ENCODE data around the gene SLC7A7. TPM values are rescaled to one million over a fixed set of nuclear protein-coding genes. Genes with fewer than 3 reads are reported as not detected.

Gene SLC7A7
- total RNA-seq, 1 experiment from 2014 or later: 0.13 TPM

DNA sequence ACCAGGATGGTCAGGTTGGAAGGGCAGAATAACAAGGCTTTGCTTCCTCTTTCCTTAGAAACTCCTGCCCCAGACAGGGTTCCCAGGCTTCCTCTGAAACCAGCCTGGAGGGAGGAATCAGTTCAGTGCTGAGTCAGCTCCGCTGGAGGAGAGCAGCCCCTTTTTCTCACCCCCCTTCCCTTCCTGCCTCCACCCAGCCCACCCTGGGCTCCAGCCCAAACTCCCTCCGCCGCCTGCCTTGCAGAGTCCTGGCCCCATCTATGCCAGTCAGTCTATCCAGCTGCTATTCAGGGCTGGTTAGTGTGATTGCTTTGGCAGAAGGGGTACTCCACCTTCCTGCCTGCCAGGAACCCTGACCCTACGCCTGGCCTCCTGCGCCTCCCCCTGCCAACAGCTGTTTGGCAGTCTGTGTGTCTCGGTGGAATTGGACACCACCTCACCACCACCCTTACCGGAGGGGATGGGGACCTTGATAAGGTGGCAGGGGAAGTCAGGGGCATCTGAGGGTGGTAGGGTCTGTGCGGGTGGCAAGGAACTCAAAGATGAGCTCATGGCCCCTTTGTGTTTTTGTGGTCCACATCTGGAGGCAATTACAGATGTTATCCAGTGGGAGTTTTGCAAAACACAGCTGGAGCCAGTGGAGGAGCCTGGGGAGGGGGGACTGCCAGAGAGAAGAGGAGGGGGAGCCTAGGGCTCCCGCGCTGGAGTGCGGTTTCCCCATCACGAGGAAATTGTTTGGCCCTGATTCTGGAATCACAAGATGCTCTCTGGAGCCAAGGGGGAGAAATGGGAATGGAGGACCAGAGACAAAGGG lies 33.3 kb upstream of the SLC7A7 start:
- Histone ChIP-seq H3K4me1 (replicated peaks) (peaks cover 40% of the 10 kb centered on the region), H3K27me3 (replicated peaks) (no peaks in the 10 kb centered on the region), H3K9me3 (replicated peaks) (no peaks in the 10 kb centered on the region), H3K27ac (no peak overlapping the region), H3K36me3 (peaks cover 32% of the 10 kb centered on the region), H3K4me3 (no peak overlapping the region)
- DNase-seq (ENCODE audit: low read depth in 1 of 2, low spot score in 2 of 2): peak in 1 of 2 experiments; percentile 20

DNA sequence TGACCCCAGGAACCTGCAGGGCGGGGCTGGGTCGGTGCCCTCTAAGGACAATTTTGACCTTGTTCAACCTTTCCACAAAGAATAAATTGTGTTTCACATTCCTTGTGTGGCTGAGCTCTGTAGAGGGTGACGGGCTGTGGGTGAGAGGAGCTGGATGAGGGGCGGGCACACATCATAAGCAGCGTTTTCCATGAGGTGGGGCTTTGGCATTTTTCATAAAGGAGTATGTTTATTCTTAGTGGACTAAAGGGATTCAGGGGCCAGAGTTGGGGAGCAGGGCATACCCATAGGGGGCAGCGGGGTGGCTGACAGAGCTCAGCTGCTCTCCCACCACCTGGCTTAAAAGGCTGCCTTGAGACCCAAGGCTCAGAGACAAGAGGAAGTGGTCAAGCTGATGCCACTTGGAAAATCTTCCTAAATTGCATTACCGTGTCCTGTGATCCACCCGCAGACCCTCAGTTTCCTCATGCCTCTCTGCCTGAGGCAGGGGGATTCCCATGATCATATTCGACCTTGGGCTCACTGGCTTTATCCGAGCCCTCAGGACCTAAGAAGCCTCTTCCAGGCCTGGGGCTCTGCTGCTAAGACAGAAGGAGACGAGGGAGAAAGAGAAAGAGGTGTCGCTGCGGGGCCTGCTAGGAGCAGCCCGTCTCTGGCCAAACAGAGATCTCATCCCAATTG lies 32.6 kb upstream of the SLC7A7 start:
- peaks cover 39% of the 10 kb centered on the region for H3K36me3 ChIP-seq
- no peak for DNase-seq (ENCODE audit: low read depth in 1 of 2, low spot score in 2 of 2)
- peaks cover 34% of the 10 kb centered on the region for H3K4me1 ChIP-seq (replicated peaks)
- no peaks in the 10 kb centered on the region for H3K9me3 ChIP-seq (replicated peaks)
- H3K4me3 ChIP-seq: no peak overlapping the region
- no peak overlapping the region for H3K27ac ChIP-seq
- no peaks in the 10 kb centered on the region for H3K27me3 ChIP-seq (replicated peaks)

DNA sequence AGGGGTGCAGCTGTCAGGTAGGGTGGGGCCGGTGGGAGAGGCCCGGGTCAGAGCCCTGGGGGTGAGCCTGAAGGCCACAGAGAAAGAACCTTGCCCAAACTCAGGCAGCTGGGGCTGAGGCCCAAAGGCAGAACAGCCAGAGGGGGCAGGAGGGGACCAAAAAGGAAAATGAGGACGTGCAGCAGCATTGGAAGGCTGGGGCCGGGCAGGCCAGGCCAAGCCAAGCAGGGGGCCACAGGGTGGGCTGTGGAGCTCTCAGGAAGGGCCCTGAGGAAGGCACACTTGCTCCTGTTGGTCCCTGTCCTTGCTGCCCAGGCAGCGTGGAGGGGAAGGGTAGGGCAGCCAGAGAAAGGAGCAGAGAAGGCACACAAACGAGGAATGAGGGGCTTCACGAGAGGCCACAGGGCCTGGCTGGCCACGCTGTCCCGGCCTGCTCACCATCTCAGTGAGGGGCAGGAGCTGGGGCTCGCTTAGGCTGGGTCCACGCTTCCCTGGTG lies 31.6 kb upstream of the SLC7A7 start:
- Histone ChIP-seq H3K4me1 (replicated peaks) (peaks cover 32% of the 10 kb centered on the region), H3K4me3 (no peak overlapping the region), H3K27ac (no peak overlapping the region), H3K36me3 (peaks cover 49% of the 10 kb centered on the region), H3K9me3 (replicated peaks) (no peaks in the 10 kb centered on the region), H3K27me3 (replicated peaks) (no peaks in the 10 kb centered on the region)
- DNase-seq (ENCODE audit: low read depth in 1 of 2, low spot score in 2 of 2): no peak

DNA sequence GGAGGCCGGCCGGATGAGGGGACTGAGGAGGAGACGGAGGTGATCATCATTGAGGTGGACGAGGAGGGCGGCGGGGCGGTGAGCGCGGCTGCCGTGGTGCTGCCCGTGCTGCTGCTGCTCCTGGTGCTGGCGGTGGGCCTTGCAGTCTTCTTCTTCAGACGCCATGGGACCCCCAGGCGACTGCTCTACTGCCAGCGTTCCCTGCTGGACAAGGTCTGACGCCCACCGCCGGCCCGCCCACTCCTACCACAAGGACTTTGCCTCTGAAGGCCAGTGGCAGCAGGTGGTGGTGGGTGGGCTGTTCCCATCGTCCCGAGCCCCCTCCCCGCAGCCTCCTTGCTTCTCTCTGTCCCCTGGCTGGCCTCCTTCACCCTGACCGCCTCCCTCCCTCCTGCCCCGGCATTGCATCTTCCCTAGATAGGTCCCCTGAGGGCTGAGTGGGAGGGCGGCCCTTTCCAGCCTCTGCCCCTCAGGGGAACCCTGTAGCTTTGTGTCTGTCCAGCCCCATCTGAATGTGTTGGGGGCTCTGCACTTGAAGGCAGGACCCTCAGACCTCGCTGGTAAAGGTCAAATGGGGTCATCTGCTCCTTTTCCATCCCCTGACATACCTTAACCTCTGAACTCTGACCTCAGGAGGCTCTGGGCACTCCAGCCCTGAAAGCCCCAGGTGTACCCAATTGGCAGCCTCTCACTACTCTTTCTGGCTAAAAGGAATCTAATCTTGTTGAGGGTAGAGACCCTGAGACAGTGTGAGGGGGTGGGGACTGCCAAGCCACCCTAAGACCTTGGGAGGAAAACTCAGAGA lies 30.8 kb upstream of the SLC7A7 start:
- no peak overlapping the region for H3K27ac ChIP-seq
- DNase-seq (ENCODE audit: low read depth in 1 of 2, low spot score in 2 of 2): no peak
- no peaks in the 10 kb centered on the region for H3K27me3 ChIP-seq (replicated peaks)
- H3K4me1 ChIP-seq (replicated peaks): peaks cover 24% of the 10 kb centered on the region
- peaks cover 57% of the 10 kb centered on the region for H3K36me3 ChIP-seq
- no peaks in the 10 kb centered on the region for H3K9me3 ChIP-seq (replicated peaks)
- H3K4me3 ChIP-seq: no peak overlapping the region

DNA sequence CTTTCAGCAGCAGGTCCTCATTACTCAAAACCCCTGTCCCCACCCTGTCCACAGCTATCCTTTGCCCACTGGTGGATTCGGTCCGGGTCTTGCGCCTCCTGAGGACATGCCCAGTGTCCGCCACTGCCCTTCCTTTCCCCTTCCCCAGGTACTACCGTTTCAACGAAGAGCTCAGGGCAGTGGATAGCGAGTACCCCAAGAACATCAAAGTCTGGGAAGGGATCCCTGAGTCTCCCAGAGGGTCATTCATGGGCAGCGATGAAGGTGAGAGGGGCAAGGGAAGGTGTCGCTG lies 29.8 kb upstream of the SLC7A7 start:
- H3K36me3 ChIP-seq: peaks cover 64% of the 10 kb centered on the region
- H3K9me3 ChIP-seq (replicated peaks): no peaks in the 10 kb centered on the region
- DNase-seq (ENCODE audit: low read depth in 1 of 2, low spot score in 2 of 2): no peak
- H3K4me3 ChIP-seq: no peak overlapping the region
- H3K27me3 ChIP-seq (replicated peaks): no peaks in the 10 kb centered on the region
- H3K4me1 ChIP-seq (replicated peaks): peaks cover 17% of the 10 kb centered on the region
- no peak overlapping the region for H3K27ac ChIP-seq

DNA sequence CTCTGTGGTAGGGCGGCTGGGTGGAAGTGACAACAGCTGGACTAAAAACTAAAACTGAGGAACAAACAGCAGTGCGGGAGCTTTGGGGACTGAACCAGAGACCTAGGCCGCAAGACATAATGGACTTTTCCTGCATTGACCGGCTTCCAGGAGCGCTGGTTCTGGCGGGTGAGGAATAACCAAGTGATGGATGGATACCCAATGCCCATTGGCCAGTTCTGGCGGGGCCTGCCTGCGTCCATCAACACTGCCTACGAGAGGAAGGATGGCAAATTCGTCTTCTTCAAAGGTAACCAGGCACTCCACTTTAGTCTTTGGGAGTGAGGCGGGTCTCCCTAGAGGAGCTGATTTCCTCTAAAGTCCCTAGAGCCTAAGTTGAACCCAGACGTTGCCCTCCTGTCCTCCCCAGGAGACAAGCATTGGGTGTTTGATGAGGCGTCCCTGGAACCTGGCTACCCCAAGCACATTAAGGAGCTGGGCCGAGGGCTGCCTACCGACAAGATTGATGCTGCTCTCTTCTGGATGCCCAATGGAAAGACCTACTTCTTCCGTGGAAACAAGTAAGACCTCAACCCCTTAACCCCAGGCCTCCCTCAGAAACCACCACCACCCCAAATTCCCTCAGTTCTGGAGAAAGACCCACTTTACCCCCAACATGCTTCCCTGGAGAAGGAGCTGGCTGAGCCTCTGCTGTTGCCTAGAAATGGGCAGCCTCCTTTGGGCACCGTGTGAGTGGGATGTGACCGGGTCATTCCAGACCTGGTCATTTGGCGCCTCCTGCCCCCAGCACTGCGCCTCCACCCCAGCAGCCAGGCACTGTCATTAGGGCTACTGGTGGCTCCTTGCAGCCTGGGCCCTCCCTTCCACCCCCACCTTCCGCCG lies 29.2 kb upstream of the SLC7A7 start:
- H3K36me3 ChIP-seq: peaks cover 69% of the 10 kb centered on the region
- no peak overlapping the region for H3K27ac ChIP-seq
- H3K4me1 ChIP-seq (replicated peaks): peaks cover 19% of the 10 kb centered on the region
- H3K9me3 ChIP-seq (replicated peaks): no peaks in the 10 kb centered on the region
- DNase-seq (ENCODE audit: low read depth in 1 of 2, low spot score in 2 of 2): no peak
- H3K4me3 ChIP-seq: no peak overlapping the region
- H3K27me3 ChIP-seq (replicated peaks): no peaks in the 10 kb centered on the region

DNA sequence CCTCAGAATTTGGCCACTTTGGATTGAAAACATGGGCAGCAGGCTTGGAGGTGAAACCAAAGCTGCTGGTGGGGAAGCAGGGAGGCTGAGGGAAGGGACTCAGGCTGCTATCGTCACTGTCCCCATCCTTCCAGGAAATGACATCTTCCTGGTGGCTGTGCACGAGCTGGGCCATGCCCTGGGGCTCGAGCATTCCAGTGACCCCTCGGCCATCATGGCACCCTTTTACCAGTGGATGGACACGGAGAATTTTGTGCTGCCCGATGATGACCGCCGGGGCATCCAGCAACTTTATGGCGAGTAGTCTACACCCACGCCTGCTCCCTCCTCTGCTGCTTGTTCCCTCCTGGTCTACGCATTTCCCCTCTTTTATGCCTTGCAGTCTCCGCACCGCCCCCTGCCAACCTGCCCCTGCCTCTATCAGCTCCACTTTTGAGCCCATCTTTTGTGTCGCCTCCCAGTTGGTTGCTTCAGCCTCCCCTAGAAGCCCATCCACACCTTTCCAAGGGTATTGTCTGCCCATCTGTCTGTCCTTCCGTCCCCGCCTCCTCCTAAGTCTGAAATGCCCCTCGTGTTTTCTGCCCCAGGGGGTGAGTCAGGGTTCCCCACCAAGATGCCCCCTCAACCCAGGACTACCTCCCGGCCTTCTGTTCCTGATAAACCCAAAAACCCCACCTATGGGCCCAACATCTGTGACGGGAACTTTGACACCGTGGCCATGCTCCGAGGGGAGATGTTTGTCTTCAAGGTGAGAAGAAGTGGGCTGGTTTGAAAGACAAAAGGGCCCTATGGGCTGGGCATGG lies 28.1 kb upstream of the SLC7A7 start:
- Histone ChIP-seq H3K36me3 (peaks cover 75% of the 10 kb centered on the region), H3K4me1 (replicated peaks) (peaks cover 24% of the 10 kb centered on the region), H3K9me3 (replicated peaks) (no peaks in the 10 kb centered on the region), H3K27ac (no peak overlapping the region), H3K27me3 (replicated peaks) (no peaks in the 10 kb centered on the region), H3K4me3 (no peak overlapping the region)
- no peak for DNase-seq (ENCODE audit: low read depth in 1 of 2, low spot score in 2 of 2)

DNA sequence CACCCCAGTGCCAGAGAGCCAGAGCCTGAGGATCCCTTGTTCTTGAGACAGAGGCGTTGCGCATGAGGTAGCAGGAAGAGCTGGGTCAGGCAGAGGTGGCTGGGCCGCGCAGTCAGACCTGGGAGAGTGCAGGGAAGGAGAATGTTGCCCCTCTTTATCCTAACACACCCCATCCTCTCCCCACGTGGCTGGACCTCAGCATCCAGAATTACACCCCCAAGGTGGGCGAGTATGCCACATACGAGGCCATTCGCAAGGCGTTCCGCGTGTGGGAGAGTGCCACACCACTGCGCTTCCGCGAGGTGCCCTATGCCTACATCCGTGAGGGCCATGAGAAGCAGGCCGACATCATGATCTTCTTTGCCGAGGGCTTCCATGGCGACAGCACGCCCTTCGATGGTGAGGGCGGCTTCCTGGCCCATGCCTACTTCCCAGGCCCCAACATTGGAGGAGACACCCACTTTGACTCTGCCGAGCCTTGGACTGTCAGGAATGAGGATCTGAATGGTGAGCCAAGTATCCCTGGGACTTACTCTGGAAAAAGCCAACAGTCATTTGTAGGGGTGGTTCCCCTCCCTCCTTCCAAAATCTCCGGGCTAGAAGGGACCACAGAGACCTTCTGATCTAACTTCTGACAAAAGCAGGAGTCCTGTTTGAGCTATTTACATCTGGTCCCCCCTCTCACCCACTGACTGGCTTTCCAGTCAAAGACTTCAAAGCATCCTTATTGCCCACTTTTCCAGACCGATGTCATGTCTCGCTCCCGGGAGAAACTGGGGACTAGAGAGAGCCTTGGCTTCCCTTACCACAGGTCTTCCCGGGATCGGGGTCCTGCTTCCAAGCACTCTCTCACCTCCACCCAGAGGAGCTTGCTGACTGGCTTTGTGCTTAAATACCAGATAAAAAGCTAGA lies 27.2 kb upstream of the SLC7A7 start:
- Histone ChIP-seq H3K4me3 (no peak overlapping the region), H3K27ac (no peak overlapping the region), H3K9me3 (replicated peaks) (no peaks in the 10 kb centered on the region), H3K36me3 (peaks cover 77% of the 10 kb centered on the region), H3K27me3 (replicated peaks) (no peaks in the 10 kb centered on the region), H3K4me1 (replicated peaks) (peaks cover 21% of the 10 kb centered on the region)
- DNase-seq (ENCODE audit: low read depth in 1 of 2, low spot score in 2 of 2): no peak

DNA sequence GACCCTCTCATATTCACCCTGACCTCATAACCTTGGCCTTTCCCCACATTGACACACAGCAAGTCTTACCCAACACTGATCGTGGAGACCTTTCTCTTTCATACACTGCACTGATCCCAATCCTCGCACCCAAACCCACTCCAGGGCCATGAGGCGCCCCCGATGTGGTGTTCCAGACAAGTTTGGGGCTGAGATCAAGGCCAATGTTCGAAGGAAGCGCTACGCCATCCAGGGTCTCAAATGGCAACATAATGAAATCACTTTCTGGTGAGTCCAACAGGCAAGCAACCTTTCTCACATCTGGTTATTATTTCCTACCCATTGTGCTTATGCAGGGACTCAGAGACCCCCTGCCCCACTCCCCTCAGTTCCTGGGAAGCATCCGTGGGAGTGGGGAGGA lies 26.5 kb upstream of the SLC7A7 start:
- no peak for DNase-seq (ENCODE audit: low read depth in 1 of 2, low spot score in 2 of 2)
- Histone ChIP-seq H3K36me3 (peaks cover 81% of the 10 kb centered on the region), H3K4me3 (no peak overlapping the region), H3K9me3 (replicated peaks) (no peaks in the 10 kb centered on the region), H3K27me3 (replicated peaks) (no peaks in the 10 kb centered on the region), H3K4me1 (replicated peaks) (peaks cover 19% of the 10 kb centered on the region), H3K27ac (no peak overlapping the region)

DNA sequence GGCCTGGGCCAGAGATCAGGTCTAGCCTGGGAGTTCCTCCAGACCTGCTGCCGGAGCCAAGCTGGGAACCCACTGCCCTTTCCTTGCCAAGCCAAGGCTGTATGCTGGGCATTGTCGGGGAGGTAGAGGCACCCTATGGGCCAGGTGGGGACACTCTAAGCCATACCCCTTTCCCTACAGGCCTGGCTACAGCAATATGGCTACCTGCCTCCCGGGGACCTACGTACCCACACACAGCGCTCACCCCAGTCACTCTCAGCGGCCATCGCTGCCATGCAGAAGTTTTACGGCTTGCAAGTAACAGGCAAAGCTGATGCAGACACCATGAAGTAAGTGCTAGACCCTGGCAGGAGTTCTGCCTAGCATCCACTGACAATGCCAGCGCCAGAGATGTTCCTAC lies 26.1 kb upstream of the SLC7A7 start:
- DNase-seq (ENCODE audit: low read depth in 1 of 2, low spot score in 2 of 2): no peak
- peaks cover 18% of the 10 kb centered on the region for H3K4me1 ChIP-seq (replicated peaks)
- H3K27ac ChIP-seq: no peak overlapping the region
- no peaks in the 10 kb centered on the region for H3K27me3 ChIP-seq (replicated peaks)
- peaks cover 80% of the 10 kb centered on the region for H3K36me3 ChIP-seq
- no peaks in the 10 kb centered on the region for H3K9me3 ChIP-seq (replicated peaks)
- no peak overlapping the region for H3K4me3 ChIP-seq

DNA sequence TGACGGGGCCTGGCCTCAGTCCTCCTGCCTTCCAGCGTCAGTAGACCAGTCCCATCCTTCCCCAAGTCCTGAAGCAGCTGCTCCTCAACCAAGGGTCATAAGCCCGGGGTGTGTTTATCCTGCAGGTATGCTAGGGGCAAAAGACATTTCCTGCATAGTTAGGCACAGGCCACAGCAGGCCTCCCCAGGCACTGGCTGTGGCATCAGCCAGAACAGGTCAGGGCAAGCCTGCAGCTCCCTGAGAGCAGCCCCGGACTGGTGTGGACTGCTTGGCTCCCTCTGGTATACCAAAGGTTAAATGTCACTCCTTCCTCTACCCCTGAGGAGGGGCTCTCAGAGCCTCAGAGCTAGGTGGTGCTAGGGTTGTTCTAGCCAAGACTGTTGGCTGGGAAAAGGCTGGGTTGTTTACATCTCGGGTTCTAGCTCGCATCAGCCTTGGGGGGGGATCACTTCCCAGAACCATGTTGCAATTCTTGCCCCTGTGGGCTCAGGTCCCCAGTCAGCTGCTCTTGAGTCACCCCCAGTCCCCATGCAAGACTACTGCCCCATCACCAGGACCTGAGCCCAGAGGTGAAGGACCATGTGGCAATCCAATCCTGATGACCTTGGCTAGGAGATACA lies 24.0 kb upstream of the SLC7A7 start:
- no peaks in the 10 kb centered on the region for H3K9me3 ChIP-seq (replicated peaks)
- H3K4me1 ChIP-seq (replicated peaks): peaks cover 23% of the 10 kb centered on the region
- H3K27me3 ChIP-seq (replicated peaks): no peaks in the 10 kb centered on the region
- peaks cover 74% of the 10 kb centered on the region for H3K36me3 ChIP-seq
- no peak for DNase-seq (ENCODE audit: low read depth in 1 of 2, low spot score in 2 of 2)
- no peak overlapping the region for H3K27ac ChIP-seq
- H3K4me3 ChIP-seq: no peak overlapping the region

Measured in SJSA1 (cell line).